HCT116 (cell line): ENCODE measurements around the gene PPHLN1.
"Not testable (repeated sequence)": the region's sequence is repeated elsewhere in the genome, so short reads cannot be mapped to it uniquely, and the experiment has no call there.

Experiments used
- CTCF ChIP-seq, 3 experiments: fragments of 200-600 bp in 1 of 3; sonication (generic) in 1 of 3; IDR thresholded peaks in 2 of 3; conservative IDR thresholded peaks in 1 of 3; 2 replicates each; pipeline ENCODE4 v1.5.1; 2012 to 2017; ENCODE audit warnings: low read depth in 2 of 3, low read length in 2 of 3, antibody characterized with exemption in 1 of 3, borderline replicate concordance in 1 of 3, control low read depth in 1 of 3, mild to moderate bottlenecking in 1 of 3, mixed read lengths in 1 of 3, mixed run types in 1 of 3, moderate library complexity in 1 of 3; ENCODE audit not compliant: insufficient read depth in 1 of 3
- POLR2AphosphoS5 ChIP-seq: IDR thresholded peaks from 2 replicates; pipeline ENCODE4 v1.6.1; 2011; ENCODE audit warnings: mild to moderate bottlenecking, low read depth, low read length, moderate library complexity
- REST ChIP-seq: IDR thresholded peaks from 2 replicates; pipeline ENCODE4 v1.6.1; 2012; ENCODE audit warnings: low read depth

- TF ChIP-seq POLR2AphosphoS5; CTCF (IDR thresholded peaks at IDR 0.05 in 2 of 3, conservative IDR thresholded peaks at IDR 0.05 in 1 of 3; ENCODE audit: borderline replicate concordance in 1 of 3, insufficient read depth in 1 of 3, low read depth in 2 of 3, low read length in 2 of 3); REST: not testable (repeated sequence)
Measured at GRCh38 chr12:42330097-42330496, 4.1 kb downstream of the PPHLN1 start.
